ENCODE data around the gene HMGCS2. TPM values are rescaled to one million over a fixed set of nuclear protein-coding genes. Genes with fewer than 3 reads are reported as not detected.

The HMGCS2 gene
- total RNA-seq, 1 experiment from 2014 or later = not detected

DNA sequence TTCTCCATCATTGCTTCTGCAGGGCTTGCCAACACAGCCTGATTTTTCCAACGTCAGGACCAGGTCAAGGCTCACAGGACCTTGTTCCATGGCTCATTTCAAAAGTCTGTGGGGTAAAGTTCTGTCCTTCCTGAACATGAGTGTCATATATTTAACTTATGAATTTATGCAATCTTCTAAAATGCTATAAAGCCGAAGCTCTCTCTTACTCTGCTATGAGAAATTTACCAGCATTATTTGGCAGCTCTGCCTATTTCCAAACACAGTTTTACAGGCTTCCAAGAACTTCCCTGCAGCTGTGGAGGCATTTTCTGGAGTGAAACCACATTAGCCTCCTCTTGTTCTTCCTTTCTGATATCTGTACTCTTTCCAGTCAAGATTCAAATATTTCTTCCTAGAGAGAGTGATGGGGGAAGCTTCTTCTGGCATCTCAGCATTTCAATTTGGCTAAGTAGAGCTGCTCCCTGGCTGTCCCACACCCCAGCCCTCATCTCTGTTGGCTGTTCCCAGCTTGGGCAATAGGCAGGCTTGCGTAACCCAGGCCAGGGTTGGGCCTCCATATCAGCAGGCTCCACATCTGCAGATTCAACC lies 15.6 kb upstream of the HMGCS2 start:
- no peaks in the 10 kb centered on the region for H3K9me3 Mint-ChIP-seq (ENCODE audit: low read depth, unreplicated experiment)
- H3K27ac Mint-ChIP-seq (ENCODE audit: unreplicated experiment) = peak overlapping the region; percentile 30
- no TSS peak for BruUV-seq (replicated peaks)
- H3K36me3 Mint-ChIP-seq (ENCODE audit: insufficient read depth, unreplicated experiment) = peaks cover 13% of the 10 kb centered on the region
- TF ChIP-seq, protein P1, sequence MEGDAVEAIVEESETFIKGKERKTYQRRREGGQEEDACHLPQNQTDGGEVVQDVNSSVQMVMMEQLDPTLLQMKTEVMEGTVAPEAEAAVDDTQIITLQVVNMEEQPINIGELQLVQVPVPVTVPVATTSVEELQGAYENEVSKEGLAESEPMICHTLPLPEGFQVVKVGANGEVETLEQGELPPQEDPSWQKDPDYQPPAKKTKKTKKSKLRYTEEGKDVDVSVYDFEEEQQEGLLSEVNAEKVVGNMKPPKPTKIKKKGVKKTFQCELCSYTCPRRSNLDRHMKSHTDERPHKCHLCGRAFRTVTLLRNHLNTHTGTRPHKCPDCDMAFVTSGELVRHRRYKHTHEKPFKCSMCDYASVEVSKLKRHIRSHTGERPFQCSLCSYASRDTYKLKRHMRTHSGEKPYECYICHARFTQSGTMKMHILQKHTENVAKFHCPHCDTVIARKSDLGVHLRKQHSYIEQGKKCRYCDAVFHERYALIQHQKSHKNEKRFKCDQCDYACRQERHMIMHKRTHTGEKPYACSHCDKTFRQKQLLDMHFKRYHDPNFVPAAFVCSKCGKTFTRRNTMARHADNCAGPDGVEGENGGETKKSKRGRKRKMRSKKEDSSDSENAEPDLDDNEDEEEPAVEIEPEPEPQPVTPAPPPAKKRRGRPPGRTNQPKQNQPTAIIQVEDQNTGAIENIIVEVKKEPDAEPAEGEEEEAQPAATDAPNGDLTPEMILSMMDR (IDR thresholded peaks at IDR 0.05; ENCODE audit: unreplicated experiment) = no peak
- intact Hi-C loops (cut with micrococcal nuclease; ENCODE audit: unreplicated experiment) = no loop called here
- DNase-seq = peak; percentile 30
- no peak overlapping the region for H3K4me3 Mint-ChIP-seq (ENCODE audit: low read depth, unreplicated experiment)
- peaks cover 80% of the 10 kb centered on the region for H3K4me1 Mint-ChIP-seq (ENCODE audit: low read depth, unreplicated experiment)
- H3K27me3 Mint-ChIP-seq (ENCODE audit: unreplicated experiment) = no peaks in the 10 kb centered on the region
- CTCF ChIA-PET = no interaction called here

DNA sequence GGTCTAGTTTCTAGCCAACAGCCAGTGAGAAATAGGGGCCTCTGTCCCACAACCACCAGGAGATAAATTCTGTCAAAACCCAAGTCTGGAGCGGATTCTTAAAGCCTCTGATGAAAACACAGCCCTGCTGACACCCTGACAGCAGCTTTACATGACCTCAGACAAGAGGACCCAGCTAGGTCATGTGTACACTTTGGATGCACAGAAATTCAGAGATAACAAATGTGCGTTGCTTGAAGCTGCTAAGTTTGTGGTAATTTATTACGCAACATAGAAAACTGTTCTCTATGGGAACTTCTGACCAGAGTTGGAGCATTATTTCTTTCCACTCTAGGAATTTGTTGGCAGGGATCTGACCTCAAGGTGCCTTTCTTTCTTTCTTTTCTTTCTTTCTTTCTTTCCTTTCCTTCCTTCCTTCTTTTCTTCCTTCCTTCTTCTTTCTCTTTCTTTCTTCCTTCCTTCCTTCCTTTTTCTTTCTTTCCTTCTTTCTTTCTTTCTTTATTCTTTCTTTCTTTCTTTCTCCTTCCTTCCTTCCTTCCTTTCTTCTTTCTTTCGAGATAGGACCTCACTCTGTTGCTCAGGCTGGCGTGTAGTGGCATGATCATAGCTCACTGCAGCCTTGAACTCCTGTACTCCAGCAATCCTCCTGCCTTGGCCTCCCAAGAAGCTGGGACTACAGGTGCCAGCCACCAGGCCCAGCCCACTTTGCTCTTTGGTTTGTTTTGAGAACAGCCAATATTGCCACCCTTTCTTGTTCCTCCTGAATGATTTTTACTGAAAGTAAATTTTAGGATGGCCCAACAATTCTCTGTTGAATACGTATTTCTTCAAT lies 14.9 kb upstream of the HMGCS2 start:
- Mint-ChIP-seq H3K36me3 (ENCODE audit: insufficient read depth, unreplicated experiment) (peaks cover 12% of the 10 kb centered on the region), H3K9me3 (ENCODE audit: low read depth, unreplicated experiment) (no peaks in the 10 kb centered on the region), H3K4me1 (ENCODE audit: low read depth, unreplicated experiment) (peaks cover 76% of the 10 kb centered on the region), H3K4me3 (ENCODE audit: low read depth, unreplicated experiment) (no peak overlapping the region), H3K27me3 (ENCODE audit: unreplicated experiment) (no peaks in the 10 kb centered on the region), H3K27ac (ENCODE audit: unreplicated experiment) (peak overlapping the region; percentile 30)
- no TSS peak for BruUV-seq (replicated peaks)
- intact Hi-C loops (cut with micrococcal nuclease; ENCODE audit: unreplicated experiment) = no loop called here
- CTCF ChIA-PET = no interaction called here
- no peak for DNase-seq
- TF ChIP-seq, protein P1 (IDR thresholded peaks at IDR 0.05; ENCODE audit: unreplicated experiment) = no peak

DNA sequence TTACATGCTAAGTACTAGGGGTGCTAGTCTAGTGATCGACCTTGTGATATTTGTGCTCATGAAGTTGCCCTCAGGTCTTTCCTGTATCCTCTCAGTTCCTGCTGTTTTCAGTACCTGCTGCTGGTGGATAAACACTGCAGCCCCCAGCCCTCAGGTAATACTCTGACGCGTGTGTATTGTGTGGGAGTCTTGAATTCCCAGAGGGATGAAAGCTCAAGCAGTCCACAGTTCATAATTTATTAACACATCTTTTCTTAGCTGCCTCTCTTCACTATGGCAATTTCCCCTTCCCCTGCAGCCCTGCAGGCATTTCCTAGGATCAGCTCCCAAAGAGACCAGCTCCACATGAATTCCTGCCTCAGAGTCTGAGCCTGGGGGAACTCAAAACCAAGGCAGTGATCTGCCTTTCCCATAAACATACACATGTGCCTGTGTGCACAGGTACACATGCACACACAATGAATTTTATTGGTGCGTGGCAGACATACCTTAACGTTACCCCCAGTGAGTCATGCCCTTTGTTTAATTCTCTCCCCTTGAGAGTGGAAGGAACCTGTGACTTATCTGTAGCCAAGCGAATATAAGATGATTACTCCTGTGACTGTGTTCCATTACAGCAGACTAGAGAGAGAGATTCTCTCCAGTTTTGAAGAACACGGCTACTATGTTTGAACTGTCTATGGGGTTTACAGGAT lies 14.1 kb upstream of the HMGCS2 start:
- DNase-seq = no peak
- BruUV-seq (replicated peaks) = no TSS peak
- Mint-ChIP-seq H3K9me3 (ENCODE audit: low read depth, unreplicated experiment) (no peaks in the 10 kb centered on the region), H3K36me3 (ENCODE audit: insufficient read depth, unreplicated experiment) (peaks cover 12% of the 10 kb centered on the region), H3K4me1 (ENCODE audit: low read depth, unreplicated experiment) (peaks cover 69% of the 10 kb centered on the region), H3K4me3 (ENCODE audit: low read depth, unreplicated experiment) (no peak overlapping the region), H3K27ac (ENCODE audit: unreplicated experiment) (peak overlapping the region; percentile 30), H3K27me3 (ENCODE audit: unreplicated experiment) (no peaks in the 10 kb centered on the region)
- TF ChIP-seq, protein P1 (IDR thresholded peaks at IDR 0.05; ENCODE audit: unreplicated experiment) = no peak
- intact Hi-C loops (cut with micrococcal nuclease; ENCODE audit: unreplicated experiment) = no loop called here
- CTCF ChIA-PET = no interaction called here

DNA sequence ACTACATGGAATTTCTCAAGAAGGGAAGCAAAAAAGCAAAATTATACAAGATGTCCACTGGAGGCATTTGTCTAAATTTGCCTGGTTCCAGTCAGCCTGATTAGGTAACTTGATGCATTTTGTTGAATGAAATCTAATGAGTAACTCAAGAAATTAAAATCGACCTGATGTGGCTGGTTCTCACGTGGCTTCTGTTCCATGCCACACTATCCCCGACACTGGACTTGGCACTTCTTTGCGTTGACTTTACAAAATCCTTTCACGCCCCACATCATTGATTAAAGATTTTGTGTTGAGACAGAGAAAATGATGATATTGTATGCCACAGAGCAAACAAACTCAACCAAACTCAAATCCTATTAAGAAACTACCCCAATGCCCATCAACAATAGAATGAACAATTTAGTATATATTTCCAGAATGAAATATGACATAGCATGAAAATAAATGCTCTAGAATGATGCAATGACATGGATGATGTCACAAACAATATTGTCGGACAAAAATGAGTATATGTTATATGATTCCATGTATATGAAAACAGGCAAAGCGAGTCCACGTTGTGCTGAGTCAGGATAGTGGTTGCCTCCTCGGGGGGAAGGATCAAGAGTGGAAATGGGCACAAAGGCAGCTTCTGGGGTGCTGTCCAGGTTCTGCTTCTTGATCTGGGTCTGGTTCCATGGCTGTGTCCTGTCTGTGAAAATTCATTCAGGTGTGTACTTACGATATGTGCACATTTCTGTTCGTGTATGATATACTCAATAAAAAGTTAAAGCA lies 12.9 kb upstream of the HMGCS2 start:
- TF ChIP-seq, protein P1 (IDR thresholded peaks at IDR 0.05; ENCODE audit: unreplicated experiment) = no peak
- H3K27me3 Mint-ChIP-seq (ENCODE audit: unreplicated experiment) = no peaks in the 10 kb centered on the region
- no peak for DNase-seq
- H3K9me3 Mint-ChIP-seq (ENCODE audit: low read depth, unreplicated experiment) = no peaks in the 10 kb centered on the region
- no TSS peak for BruUV-seq (replicated peaks)
- intact Hi-C loops (cut with micrococcal nuclease; ENCODE audit: unreplicated experiment) = no loop called here
- peaks cover 12% of the 10 kb centered on the region for H3K36me3 Mint-ChIP-seq (ENCODE audit: insufficient read depth, unreplicated experiment)
- H3K4me1 Mint-ChIP-seq (ENCODE audit: low read depth, unreplicated experiment) = peaks cover 63% of the 10 kb centered on the region
- no peak overlapping the region for H3K4me3 Mint-ChIP-seq (ENCODE audit: low read depth, unreplicated experiment)
- H3K27ac Mint-ChIP-seq (ENCODE audit: unreplicated experiment) = peak overlapping the region; percentile 30
- CTCF ChIA-PET = no interaction called here
